T-cell (primary cell): ENCODE results near the gene RSPO4. TPM values are rescaled to one million over a fixed set of nuclear protein-coding genes. Genes with fewer than 3 reads are reported as not detected.

ENCODE experiments used
- ATAC-seq, 4 experiments: fragments of 200-7000 bp in 3 of 4; fragments of 150-1000 bp in 1 of 4; cut with Tn5 transposase; replicated peaks in 1 of 4; 1 replicate in 3 of 4; 2 replicates in 1 of 4; pipeline ENCODE4 v1.10.0; 2021; ENCODE audit warnings: moderate library complexity in 3 of 4, mild to moderate bottlenecking in 2 of 4, moderate number of reproducible peaks in 1 of 4
- CTCF ChIA-PET, 2 donors: fragments of 300-600 bp; sonication (Branson Sonifier 250); formaldehyde crosslinking; loops; one replicate each; lab custom pipeline; 2022; ENCODE audit warnings: antibody characterized with exemption in 2 of 2; lab: Charles Lee
- POLR2A ChIA-PET, 2 donors: fragments of 300-600 bp; sonication (Branson Sonifier 250); formaldehyde crosslinking; loops; one replicate each; lab custom pipeline; 2022; ENCODE audit warnings: antibody characterized with exemption in 2 of 2; lab: Charles Lee
- DNase-seq, 35 experiments: peaks; one replicate each; pipeline versions ENCODE4 v3.0.0 to v3.0.0-alpha.2; 2013 to 2023
- H3K27ac ChIP-seq: one replicate; pipeline ENCODE4 v1.5.1; 2013; ENCODE audit warnings: low read length
- H3K27me3 ChIP-seq, 2 experiments: replicated peaks in 1 of 2; 1 replicate in 1 of 2; 2 replicates in 1 of 2; pipeline versions ENCODE4 v1.6.1 to v1.7.0; 2013; ENCODE audit warnings: low read length in 1 of 2, mixed read lengths in 1 of 2; ENCODE audit not compliant: control insufficient read depth in 2 of 2, insufficient read depth in 2 of 2; ENCODE audit errors: extremely low read depth in 1 of 2
- H3K36me3 ChIP-seq, 2 donors: 1 replicate in 1 of 2; 2 replicates in 1 of 2; pipeline versions ENCODE4 v1.6.1 to v1.7.0; 2013; ENCODE audit warnings: low read length in 1 of 2; ENCODE audit not compliant: control insufficient read depth in 2 of 2, insufficient read depth in 1 of 2; ENCODE audit errors: extremely low read depth in 1 of 2
- H3K4me1 ChIP-seq, 2 experiments: 1 replicate in 1 of 2; 2 replicates in 1 of 2; pipeline versions ENCODE4 v1.6.1 to v1.7.0; 2013; ENCODE audit warnings: low read length in 2 of 2, mixed read lengths in 1 of 2; ENCODE audit not compliant: insufficient read depth in 2 of 2, control insufficient read depth in 1 of 2; ENCODE audit errors: extremely low read depth in 1 of 2
- H3K4me3 ChIP-seq, 2 donors: 1 replicate in 1 of 2; 2 replicates in 1 of 2; pipeline versions ENCODE4 v1.5.1 to v1.7.0; 2013; ENCODE audit warnings: mild to moderate bottlenecking in 2 of 2, low read length in 1 of 2, moderate library complexity in 1 of 2; ENCODE audit not compliant: control insufficient read depth in 1 of 2; ENCODE audit errors: extremely low read depth in 1 of 2
- H3K9me3 ChIP-seq: 2 replicates; pipeline ENCODE4 v1.7.0; 2013
- H3K27ac Mint-ChIP-seq, 2 donors: one replicate each; pipeline ENCODE4 v1.8.0; 2020 to 2021; ENCODE audit warnings: mild to moderate bottlenecking in 2 of 2, mixed read lengths in 2 of 2
- H3K27me3 Mint-ChIP-seq, 2 donors: one replicate each; pipeline ENCODE4 v1.8.0; 2021 to 2022; ENCODE audit warnings: mixed read lengths in 2 of 2
- H3K36me3 Mint-ChIP-seq: one replicate; pipeline ENCODE4 v1.8.0; 2021; ENCODE audit warnings: mixed read lengths
- H3K4me1 Mint-ChIP-seq, 3 donors: one replicate each; pipeline ENCODE4 v1.8.0; 2020 to 2022; ENCODE audit warnings: mixed read lengths in 3 of 3, mild to moderate bottlenecking in 1 of 3
- H3K4me3 Mint-ChIP-seq, 3 donors: one replicate each; pipeline ENCODE4 v1.8.0; 2020 to 2022; ENCODE audit warnings: mild to moderate bottlenecking in 3 of 3, mixed read lengths in 3 of 3, moderate library complexity in 3 of 3
- H3K9me3 Mint-ChIP-seq, 3 donors: one replicate each; pipeline ENCODE4 v1.8.0; 2020 to 2022; ENCODE audit warnings: mixed read lengths in 3 of 3
- WGBS: methylation state at CpG from one replicate; pipeline ENCODE4 v1.1.5; 2013; ENCODE audit warnings: missing lambda C conversion rate; ENCODE audit not compliant: insufficient coverage; 5-methylcytosine and 5-hydroxymethylcytosine counted together
- total RNA-seq, 35 experiments: library from RNA in 6 of 35; stranded (reverse) in 6 of 35; fragments of 120-200 nt in 1 of 35; gene quantifications; one replicate each; pipeline versions ENCODE4 v1.2.1 to v1.2.4 and lab custom pipeline; 2013 to 2026

RSPO4 gene
- total RNA-seq, 5 donors from 2014 or later (not counting 1 experiment from before 2014, with no cell fraction given) = 0.33 to 0.98 (median 0.55) TPM; not detected in 1

DNA sequence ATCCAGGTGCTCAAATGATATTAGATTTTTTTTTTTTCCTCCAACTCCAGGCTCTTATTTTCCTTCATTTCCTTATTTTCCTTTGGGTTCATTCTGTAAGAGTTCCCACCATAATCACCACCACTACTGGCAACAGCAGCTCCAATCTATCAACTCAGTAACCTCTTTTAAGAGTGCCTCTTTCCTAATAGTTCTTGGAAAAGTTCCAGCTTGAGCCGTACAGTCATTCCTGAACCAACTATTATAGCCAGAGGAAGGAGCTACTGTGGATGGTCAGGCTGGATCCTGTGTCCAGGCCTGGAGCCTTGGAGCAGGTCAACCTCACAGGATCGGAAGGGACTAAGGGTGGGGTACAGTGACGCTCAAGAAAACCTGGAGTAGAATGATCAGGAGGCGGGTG lies 81.8 kb downstream of the RSPO4 start:
- Mint-ChIP-seq H3K27ac (no peak overlapping the region), H3K4me3 (no peak overlapping the region), H3K4me1 (no peaks in the 10 kb centered on the region), H3K27me3 (peaks cover 7% of the 10 kb centered on the region in 2 donors), H3K9me3 (no peaks in the 10 kb centered on the region), H3K36me3 (no peaks in the 10 kb centered on the region)
- Histone ChIP-seq H3K9me3 (no peaks in the 10 kb centered on the region), H3K27ac (no peak overlapping the region), H3K4me1 (no peaks in the 10 kb centered on the region), H3K27me3 (peaks cover 0 to 25% of the 10 kb centered on the region in 2 experiments), H3K4me3 (no peak overlapping the region), H3K36me3 (no peaks in the 10 kb centered on the region)
- no CpG with 5 or more reads among the region's 4 CpGs for WGBS
- no peak for ATAC-seq
- no peak for DNase-seq
- ChIA-PET POLR2A (no interaction called here), CTCF (no interaction called here)

- H3K9me3 ChIP-seq = no peaks in the 10 kb centered on the region
- no peaks in the 10 kb centered on the region for H3K36me3 Mint-ChIP-seq
- no peak overlapping the region for H3K27ac ChIP-seq
- H3K27ac Mint-ChIP-seq = no peak overlapping the region
- peaks cover 0 to 31% of the 10 kb centered on the region in 2 experiments for H3K27me3 ChIP-seq
- H3K4me3 ChIP-seq = no peak overlapping the region
- peaks cover 10 to 11% of the 10 kb centered on the region in 2 donors for H3K27me3 Mint-ChIP-seq
- no peaks in the 10 kb centered on the region for H3K4me1 Mint-ChIP-seq
- ChIA-PET CTCF (no interaction called here), POLR2A (no interaction called here)
- H3K4me3 Mint-ChIP-seq = no peak overlapping the region
- no peaks in the 10 kb centered on the region for H3K4me1 ChIP-seq
- 63% methylated on average over 4 of the region's 5 CpGs for WGBS
- DNase-seq (no peak), ATAC-seq (no peak)
- H3K36me3 ChIP-seq = no peaks in the 10 kb centered on the region
- H3K9me3 Mint-ChIP-seq = no peaks in the 10 kb centered on the region
These were observed 82.6 kb downstream of the RSPO4 start for GRCh38 chr20:919491-919916.

GRCh38 chr20:917416-917815 lies 84.7 kb downstream of the RSPO4 start:
- peaks cover 8 to 20% of the 10 kb centered on the region in 2 donors for H3K27me3 Mint-ChIP-seq
- ATAC-seq (no peak), DNase-seq (no peak)
- no peak overlapping the region for H3K27ac Mint-ChIP-seq
- POLR2A ChIA-PET = no interaction called here
- no peak overlapping the region for H3K27ac ChIP-seq
- CTCF ChIA-PET = no interaction called here
- H3K27me3 ChIP-seq = peaks cover 0 to 43% of the 10 kb centered on the region in 2 experiments
- no peak overlapping the region for H3K4me3 ChIP-seq
- WGBS = 38% methylated on average over 1 of the region's 4 CpGs
- H3K4me1 ChIP-seq = no peaks in the 10 kb centered on the region
- H3K36me3 Mint-ChIP-seq = no peaks in the 10 kb centered on the region
- no peaks in the 10 kb centered on the region for H3K9me3 Mint-ChIP-seq
- no peak overlapping the region for H3K4me3 Mint-ChIP-seq
- H3K9me3 ChIP-seq = no peaks in the 10 kb centered on the region
- H3K36me3 ChIP-seq = no peaks in the 10 kb centered on the region
- no peaks in the 10 kb centered on the region for H3K4me1 Mint-ChIP-seq

DNA sequence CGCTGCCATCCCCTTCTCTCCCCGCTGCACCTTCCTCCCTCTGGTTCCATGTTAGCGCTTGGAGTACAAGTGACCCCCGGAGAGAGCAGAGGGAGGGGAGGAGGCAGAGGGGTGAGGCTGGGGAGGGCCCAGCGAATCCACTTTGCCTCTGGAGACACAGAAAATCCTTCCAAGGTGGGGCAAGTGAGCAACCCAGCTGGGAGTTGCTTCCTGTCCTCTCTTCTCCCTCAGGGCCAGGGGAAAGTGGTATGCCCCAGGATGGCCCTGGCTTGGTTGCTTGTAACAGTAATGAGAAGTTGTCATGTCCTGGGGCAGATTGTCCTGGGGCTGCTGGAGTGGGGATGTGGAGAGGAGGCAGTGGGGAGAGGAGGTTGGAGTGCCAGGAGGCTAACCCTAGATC lies 85.3 kb downstream of the RSPO4 start:
- no peaks in the 10 kb centered on the region for H3K36me3 Mint-ChIP-seq
- H3K9me3 Mint-ChIP-seq = no peaks in the 10 kb centered on the region
- ChIA-PET POLR2A (no interaction called here), CTCF (no interaction called here)
- WGBS = no CpG with 5 or more reads among the region's 5 CpGs
- no peak overlapping the region for H3K27ac Mint-ChIP-seq
- DNase-seq (no peak), ATAC-seq (no peak)
- H3K4me3 Mint-ChIP-seq = no peak overlapping the region
- H3K27me3 ChIP-seq = peaks cover 0 to 49% of the 10 kb centered on the region in 2 experiments
- no peak overlapping the region for H3K27ac ChIP-seq
- H3K4me1 ChIP-seq = no peaks in the 10 kb centered on the region
- no peaks in the 10 kb centered on the region for H3K9me3 ChIP-seq
- no peak overlapping the region for H3K4me3 ChIP-seq
- no peaks in the 10 kb centered on the region for H3K36me3 ChIP-seq
- peaks cover 8 to 20% of the 10 kb centered on the region in 2 donors for H3K27me3 Mint-ChIP-seq
- H3K4me1 Mint-ChIP-seq = no peaks in the 10 kb centered on the region

- Histone ChIP-seq H3K36me3 (no peaks in the 10 kb centered on the region), H3K27ac (no peak within 1 kb of the TSS), H3K9me3 (no peaks in the 10 kb centered on the region), H3K4me3 (no peak within 1 kb of the TSS), H3K27me3 (peaks cover 0 to 49% of the 10 kb centered on the region in 2 experiments), H3K4me1 (no peaks in the 10 kb centered on the region)
- no peak within 1 kb of the TSS for H3K27ac Mint-ChIP-seq
- CTCF ChIA-PET = no interaction called here
- peaks cover 9 to 20% of the 10 kb centered on the region in 2 donors for H3K27me3 Mint-ChIP-seq
- ATAC-seq (no peak), DNase-seq (no peak)
- peaks cover 0 to 4% (median 0%) of the 10 kb centered on the region in 3 donors for H3K4me1 Mint-ChIP-seq
- H3K9me3 Mint-ChIP-seq = no peaks in the 10 kb centered on the region
- WGBS = 43% methylated on average over 4 of the region's 18 CpGs
- no peaks in the 10 kb centered on the region for H3K36me3 Mint-ChIP-seq
- no peak within 1 kb of the TSS for H3K4me3 Mint-ChIP-seq
- POLR2A ChIA-PET = no interaction called here
These were observed 85.8 kb downstream of the RSPO4 start, which contains the start of gene ANGPT4 for GRCh38 chr20:916125-916799. Gene ANGPT4, minus strand, starts transcription at chr20:916334. Its CDS starts 120 bp downstream, at chr20:916214.

GRCh38 chr20:914727-915498 lies 87.2 kb downstream of the RSPO4 start:
- H3K9me3 ChIP-seq = no peaks in the 10 kb centered on the region
- no peak overlapping the region for H3K4me3 ChIP-seq
- H3K36me3 Mint-ChIP-seq = no peaks in the 10 kb centered on the region
- no peak overlapping the region for H3K4me3 Mint-ChIP-seq
- peaks cover 10 to 20% of the 10 kb centered on the region in 2 donors for H3K27me3 Mint-ChIP-seq
- H3K27me3 ChIP-seq = peaks cover 0 to 52% of the 10 kb centered on the region in 2 experiments
- no peak overlapping the region for H3K27ac Mint-ChIP-seq
- no peaks in the 10 kb centered on the region for H3K4me1 ChIP-seq
- no peaks in the 10 kb centered on the region for H3K36me3 ChIP-seq
- CTCF ChIA-PET = no interaction called here
- POLR2A ChIA-PET = no interaction called here
- H3K27ac ChIP-seq = no peak overlapping the region
- peaks cover 0 to 4% (median 0%) of the 10 kb centered on the region in 3 donors for H3K4me1 Mint-ChIP-seq
- DNase-seq = no peak
- H3K9me3 Mint-ChIP-seq = no peaks in the 10 kb centered on the region
- WGBS = 58% methylated on average over 15 of the region's 15 CpGs
- no peak for ATAC-seq
